SK-N-SH (cell line): ENCODE data around the gene RNF144B. TPM values are rescaled to one million over a fixed set of nuclear protein-coding genes. Genes with fewer than 3 reads are reported as not detected.

ENCODE experiments used
- CTCF ChIA-PET: fragments of 300-600, 350-600 bp; formaldehyde crosslinking; extraction: SDS; loops from one replicate; lab custom pipeline; 2021; lab: Yijun Ruan, JAX
- POLR2A ChIA-PET: fragments of 350-600 bp; sonication (Branson Sonifier 250); formaldehyde crosslinking; extraction: SDS; loops from one replicate; lab custom pipeline; 2020; ENCODE audit warnings: antibody characterized with exemption, inconsistent platforms; lab: Yijun Ruan, JAX
- DNase-seq: peaks from one replicate; pipeline ENCODE4 v3.0.0; 2012
- H2AFZ ChIP-seq: fragments of 200-600 bp; sonication (generic); 2 replicates; pipeline ENCODE4 v1.8.1; 2016; ENCODE audit warnings: antibody characterized with exemption, mild to moderate bottlenecking, low read depth
- H3F3A ChIP-seq: fragments of 200-600 bp; sonication (generic); replicated peaks from 2 replicates; pipeline ENCODE3; 2016; ENCODE audit warnings: antibody characterized with exemption, mild to moderate bottlenecking; ENCODE audit not compliant: insufficient read depth
- H3K27ac ChIP-seq, 2 experiments: fragments of 200-500 bp in 1 of 2; fragments of 200-600 bp in 1 of 2; sonication (Bioruptor generic) in 1 of 2; sonication (generic), shearing (Covaris generic) in 1 of 2; 2 replicates each; pipeline versions ENCODE4 v1.5.1 to v1.6.1; 2014 to 2016; ENCODE audit warnings: low read depth in 2 of 2, inconsistent platforms in 1 of 2, low read length in 1 of 2, mild to moderate bottlenecking in 1 of 2, mixed read lengths in 1 of 2
- H3K27me3 ChIP-seq: fragments of 200-600 bp; sonication (generic), shearing (Covaris generic); 2 replicates; pipeline ENCODE4 v1.6.1; 2016; ENCODE audit warnings: mixed run types; ENCODE audit not compliant: insufficient read depth
- H3K36me3 ChIP-seq, 2 experiments: fragments of 200-500 bp in 1 of 2; fragments of 200-600 bp in 1 of 2; sonication (Bioruptor generic) in 1 of 2; sonication (generic) in 1 of 2; replicated peaks in 1 of 2; 2 replicates each; pipeline versions ENCODE3 to v1.5.1; 2014 to 2016; ENCODE audit warnings: low read length in 1 of 2, mild to moderate bottlenecking in 1 of 2; ENCODE audit not compliant: insufficient read depth in 2 of 2, control insufficient read depth in 1 of 2
- H3K4me1 ChIP-seq, 2 experiments: fragments of 200-500 bp in 1 of 2; fragments of 200-600 bp in 1 of 2; sonication (Bioruptor generic) in 1 of 2; sonication (generic), shearing (Covaris generic) in 1 of 2; 2 replicates each; pipeline versions ENCODE4 v1.5.1 to v1.6.1; 2014 to 2016; ENCODE audit warnings: low read depth in 1 of 2, low read length in 1 of 2, mixed run types in 1 of 2; ENCODE audit not compliant: insufficient read depth in 2 of 2, control insufficient read depth in 1 of 2
- H3K4me2 ChIP-seq: fragments of 200-600 bp; sonication (generic), shearing (Covaris generic); 2 replicates; pipeline ENCODE4 v1.6.1; 2017; ENCODE audit warnings: mixed run types
- H3K4me3 ChIP-seq, 2 experiments: fragments of 200-500 bp in 1 of 2; fragments of 200-600 bp in 1 of 2; sonication (Bioruptor generic) in 1 of 2; sonication (generic), shearing (Covaris generic) in 1 of 2; 2 replicates each; pipeline versions ENCODE4 v1.5.1 to v1.8.1; 2014 to 2016; ENCODE audit warnings: low read depth in 2 of 2, inconsistent platforms in 1 of 2, low read length in 1 of 2, mild to moderate bottlenecking in 1 of 2, mixed read lengths in 1 of 2, moderate library complexity in 1 of 2
- H3K79me2 ChIP-seq: fragments of 200-600 bp; sonication (generic); 2 replicates; pipeline ENCODE4 v1.8.1; 2017; ENCODE audit warnings: mild to moderate bottlenecking; ENCODE audit not compliant: insufficient read depth
- H3K9ac ChIP-seq: fragments of 200-600 bp; sonication (generic); 2 replicates; pipeline ENCODE4 v1.6.1; 2017; ENCODE audit warnings: mixed run types
- H3K9me2 ChIP-seq: fragments of 200-600 bp; sonication (generic); 2 replicates; pipeline ENCODE4 v1.6.1; 2017; ENCODE audit warnings: mixed run types
- H3K9me3 ChIP-seq: fragments of 200-600 bp; sonication (generic); 2 replicates; pipeline ENCODE4 v1.6.1; 2017; ENCODE audit warnings: mixed run types, mild to moderate bottlenecking, moderate library complexity
- H4K20me1 ChIP-seq: fragments of 200-600 bp; sonication (generic); 2 replicates; pipeline ENCODE4 v1.6.1; 2017; ENCODE audit warnings: mild to moderate bottlenecking, mixed run types; ENCODE audit not compliant: insufficient read depth
- FOSL2 ChIP-seq: IDR thresholded peaks from 2 replicates; pipeline ENCODE4 v1.4.0; 2012; ENCODE audit warnings: low read depth, mild to moderate bottlenecking, moderate library complexity, borderline replicate concordance
- FOXJ3 ChIP-seq: sonication (generic); formaldehyde crosslinking; IDR thresholded peaks from 2 replicates; pipeline ENCODE4 v1.5.1; 2020; ENCODE audit warnings: mild to moderate bottlenecking, missing genetic modification reagents
- FOXM1 ChIP-seq: IDR thresholded peaks from 2 replicates; pipeline ENCODE4 v1.4.0; 2012; ENCODE audit warnings: low read depth, mild to moderate bottlenecking
- GABPA ChIP-seq: IDR thresholded peaks from 2 replicates; pipeline ENCODE4 v1.4.0; 2012; ENCODE audit warnings: low read depth, mild to moderate bottlenecking
- GATA2 ChIP-seq: sonication (generic); formaldehyde crosslinking; IDR thresholded peaks from 2 replicates; pipeline ENCODE4 v1.5.0; 2020; ENCODE audit warnings: mild to moderate bottlenecking, missing genetic modification reagents
- JUND ChIP-seq: IDR thresholded peaks from 2 replicates; pipeline ENCODE4 v1.4.0; 2012
- MEF2A ChIP-seq: IDR thresholded peaks from 2 replicates; pipeline ENCODE4 v1.4.0; 2012; ENCODE audit warnings: low read depth, borderline replicate concordance
- MXI1 ChIP-seq: IDR thresholded peaks from 2 replicates; pipeline ENCODE4 v1.6.1; 2012; ENCODE audit warnings: mild to moderate bottlenecking, low read depth, low read length, improper control_type of control experiment
- NFIC ChIP-seq: IDR thresholded peaks from 2 replicates; pipeline ENCODE4 v1.4.0; 2012; ENCODE audit warnings: borderline replicate concordance
- POLR2AphosphoS5 ChIP-seq: IDR thresholded peaks from 2 replicates; pipeline ENCODE4 v1.6.1; 2012; ENCODE audit warnings: low read depth, low read length
- RCOR1 ChIP-seq: fragments of 150-350 bp; IDR thresholded peaks from 2 replicates; pipeline ENCODE4 v1.6.1; 2017; ENCODE audit warnings: antibody characterized with exemption, low read length
- RFX5 ChIP-seq: IDR thresholded peaks from 2 replicates; pipeline ENCODE4 v1.6.1; 2012; ENCODE audit warnings: mild to moderate bottlenecking, improper control_type of control experiment, low read length
- RXRA ChIP-seq: IDR thresholded peaks from 2 replicates; pipeline ENCODE4 v1.4.0; 2012; ENCODE audit warnings: low read depth, mild to moderate bottlenecking, borderline replicate concordance
- SMC3 ChIP-seq: IDR thresholded peaks from 2 replicates; pipeline ENCODE4 v1.6.1; 2012; ENCODE audit warnings: low read depth, low read length, improper control_type of control experiment
- whole genome bisulfite sequencing: methylation state at CpG from one replicate; pipeline ENCODE4 v1.1.6; 2017; ENCODE audit warnings: low lambda C conversion rate; 5-methylcytosine and 5-hydroxymethylcytosine counted together
- polyA plus RNA-seq, 3 experiments: library from polyadenylated mRNA; depleted of rRNA; stranded (reverse); fragments of >200 nt; gene quantifications; 2 replicates each; pipeline ENCODE4 v1.2.3, GENCODE V29; 2012
- TF ChIP-seq, protein P1 (sequence below): fragments of 150-350 bp; IDR thresholded peaks from 2 replicates; pipeline ENCODE4 v1.6.1; 2016; ENCODE audit warnings: mild to moderate bottlenecking, low read depth, low read length
- TF ChIP-seq, protein P2 (sequence below): IDR thresholded peaks from 2 replicates; pipeline ENCODE4 v1.4.0; 2012; ENCODE audit warnings: low read depth
- TF ChIP-seq, protein P3 (sequence below): IDR thresholded peaks from 2 replicates; pipeline ENCODE4 v1.4.0; 2012; ENCODE audit warnings: low read depth, borderline replicate concordance

The RNF144B gene
- polyA plus RNA-seq, 1 of the 3 experiments (the other 2 are of a cell fraction) = 1.2 TPM

DNA sequence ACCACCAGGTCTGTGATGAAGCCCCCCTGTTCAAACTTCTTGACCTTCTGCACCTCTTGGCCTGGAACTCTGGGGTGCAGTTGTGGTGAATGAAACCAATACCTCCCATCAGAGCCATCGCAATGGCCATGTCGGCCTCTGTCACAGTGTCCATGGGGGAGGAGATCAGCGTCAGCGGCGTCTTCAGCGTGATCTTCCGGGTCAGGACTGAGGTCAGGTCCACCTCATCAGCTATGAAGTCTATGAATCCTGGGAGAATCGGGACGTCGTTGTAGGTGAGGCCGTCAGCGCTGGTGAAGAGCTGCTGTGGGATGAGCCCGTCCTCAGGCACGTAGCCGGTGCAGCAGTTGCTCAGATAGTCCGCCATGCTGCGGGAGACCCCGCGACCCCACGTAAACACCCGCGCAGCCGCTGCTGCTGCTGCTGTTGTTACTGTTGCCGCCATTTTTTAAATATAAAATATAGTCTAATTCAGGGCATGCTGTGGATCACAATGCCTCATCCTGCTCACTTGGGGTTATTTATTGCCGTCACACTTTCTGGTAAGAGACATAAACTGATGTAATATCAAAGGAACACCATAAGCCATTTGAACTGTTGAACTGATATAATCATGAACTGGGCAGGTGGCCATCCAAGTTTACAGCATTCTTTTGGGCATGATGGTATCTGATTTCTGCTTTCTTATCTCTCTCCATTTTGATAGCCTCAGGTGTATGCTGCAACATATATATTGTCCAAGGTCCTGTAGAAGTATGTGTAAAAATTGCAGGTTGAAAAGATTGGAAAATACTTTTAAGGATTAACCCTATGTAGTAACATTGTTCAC is 18.7 kb upstream of the RNF144B start:
- 92% methylated on average over 19 of the region's 25 CpGs for WGBS
- H3K9me3 ChIP-seq = no peaks in the 10 kb centered on the region
- no peaks in the 10 kb centered on the region for H3K36me3 ChIP-seq
- no peaks in the 10 kb centered on the region for H3K4me1 ChIP-seq
- no peaks in the 10 kb centered on the region for H4K20me1 ChIP-seq
- H3K9ac ChIP-seq = no peak overlapping the region
- H3F3A ChIP-seq = no peaks in the 10 kb centered on the region
- TF ChIP-seq MXI1 (no peak), SMC3 (no peak), POLR2AphosphoS5 (no peak), NFIC (no peak), RFX5 (no peak), RXRA (no peak), GATA2 (CRISPR knock-in tag) (no peak), MEF2A (no peak), JUND (no peak), GABPA (no peak), FOSL2 (no peak), FOXJ3 (CRISPR knock-in tag) (no peak), FOXM1 (no peak), RCOR1 (no peak)
- TF ChIP-seq, protein P1, sequence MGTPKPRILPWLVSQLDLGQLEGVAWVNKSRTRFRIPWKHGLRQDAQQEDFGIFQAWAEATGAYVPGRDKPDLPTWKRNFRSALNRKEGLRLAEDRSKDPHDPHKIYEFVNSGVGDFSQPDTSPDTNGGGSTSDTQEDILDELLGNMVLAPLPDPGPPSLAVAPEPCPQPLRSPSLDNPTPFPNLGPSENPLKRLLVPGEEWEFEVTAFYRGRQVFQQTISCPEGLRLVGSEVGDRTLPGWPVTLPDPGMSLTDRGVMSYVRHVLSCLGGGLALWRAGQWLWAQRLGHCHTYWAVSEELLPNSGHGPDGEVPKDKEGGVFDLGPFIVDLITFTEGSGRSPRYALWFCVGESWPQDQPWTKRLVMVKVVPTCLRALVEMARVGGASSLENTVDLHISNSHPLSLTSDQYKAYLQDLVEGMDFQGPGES = no peak
- TF ChIP-seq, protein P2, sequence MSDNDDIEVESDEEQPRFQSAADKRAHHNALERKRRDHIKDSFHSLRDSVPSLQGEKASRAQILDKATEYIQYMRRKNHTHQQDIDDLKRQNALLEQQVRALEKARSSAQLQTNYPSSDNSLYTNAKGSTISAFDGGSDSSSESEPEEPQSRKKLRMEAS = no peak
- TF ChIP-seq, protein P3, sequence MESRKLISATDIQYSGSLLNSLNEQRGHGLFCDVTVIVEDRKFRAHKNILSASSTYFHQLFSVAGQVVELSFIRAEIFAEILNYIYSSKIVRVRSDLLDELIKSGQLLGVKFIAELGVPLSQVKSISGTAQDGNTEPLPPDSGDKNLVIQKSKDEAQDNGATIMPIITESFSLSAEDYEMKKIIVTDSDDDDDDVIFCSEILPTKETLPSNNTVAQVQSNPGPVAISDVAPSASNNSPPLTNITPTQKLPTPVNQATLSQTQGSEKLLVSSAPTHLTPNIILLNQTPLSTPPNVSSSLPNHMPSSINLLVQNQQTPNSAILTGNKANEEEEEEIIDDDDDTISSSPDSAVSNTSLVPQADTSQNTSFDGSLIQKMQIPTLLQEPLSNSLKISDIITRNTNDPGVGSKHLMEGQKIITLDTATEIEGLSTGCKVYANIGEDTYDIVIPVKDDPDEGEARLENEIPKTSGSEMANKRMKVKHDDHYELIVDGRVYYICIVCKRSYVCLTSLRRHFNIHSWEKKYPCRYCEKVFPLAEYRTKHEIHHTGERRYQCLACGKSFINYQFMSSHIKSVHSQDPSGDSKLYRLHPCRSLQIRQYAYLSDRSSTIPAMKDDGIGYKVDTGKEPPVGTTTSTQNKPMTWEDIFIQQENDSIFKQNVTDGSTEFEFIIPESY = no peak
- no peaks in the 10 kb centered on the region for H3K9me2 ChIP-seq
- POLR2A ChIA-PET = no interaction called here
- CTCF ChIA-PET = interaction anchor here (1.1 kb wide), 1 partner anchor 135 kb away, joined by 3 read pairs; no protein-coding TSS in a partner anchor
- no peak overlapping the region for H3K4me2 ChIP-seq
- H3K79me2 ChIP-seq = no peaks in the 10 kb centered on the region
- H3K27ac ChIP-seq = no peak overlapping the region
- H3K27me3 ChIP-seq = no peaks in the 10 kb centered on the region
- H3K4me3 ChIP-seq = no peak overlapping the region
- no peak for DNase-seq
- no peak overlapping the region for H2AFZ ChIP-seq
